GM23338 (cell line): ENCODE results near the gene VPS13A. TPM values are rescaled to one million over a fixed set of nuclear protein-coding genes. Genes with fewer than 3 reads are reported as not detected.

Source experiments
- ATAC-seq: fragments of 200-7000 bp; cut with Tn5 transposase; 3 replicates; pipeline ENCODE4 v1.9.1; 2020
- DNase-seq: peaks from one replicate; pipeline ENCODE4 v3.0.0-alpha.2; 2015; ENCODE audit warnings: low spot score
- H2AFZ ChIP-seq: fragments of 200-600 bp; sonication (generic); 2 replicates; pipeline ENCODE4 v1.8.0; 2016; ENCODE audit warnings: antibody characterized with exemption, mild to moderate bottlenecking, moderate library complexity
- H3F3A ChIP-seq: fragments of 200-600 bp; sonication (generic); replicated peaks from 2 replicates; pipeline ENCODE4 v1.8.0; 2017; ENCODE audit warnings: antibody characterized with exemption, mixed run types, low read depth
- H3K27ac ChIP-seq: fragments of 200-600 bp; sonication (generic); 2 replicates; pipeline ENCODE4 v1.6.1; 2016; ENCODE audit warnings: low read depth
- H3K27me3 ChIP-seq: fragments of 200-600 bp; sonication (generic); 2 replicates; pipeline ENCODE4 v1.8.0; 2016; ENCODE audit warnings: mild to moderate bottlenecking, mixed run types, moderate library complexity; ENCODE audit not compliant: insufficient read depth
- H3K36me3 ChIP-seq: fragments of 200-600 bp; sonication (generic); 2 replicates; pipeline ENCODE4 v1.8.0; 2016; ENCODE audit warnings: mild to moderate bottlenecking; ENCODE audit not compliant: insufficient read depth
- H3K4me1 ChIP-seq: fragments of 200-600 bp; sonication (generic); 2 replicates; pipeline ENCODE4 v1.8.0; 2016; ENCODE audit warnings: mild to moderate bottlenecking, moderate library complexity; ENCODE audit not compliant: insufficient read depth
- H3K4me2 ChIP-seq: fragments of 200-600 bp; sonication (generic); 2 replicates; pipeline ENCODE4 v1.7.1; 2017; ENCODE audit warnings: mixed run types
- H3K4me3 ChIP-seq: fragments of 200-600 bp; sonication (generic); 2 replicates; pipeline ENCODE4 v1.6.1; 2016; ENCODE audit warnings: mixed run types
- H3K79me2 ChIP-seq: fragments of 200-600 bp; sonication (generic); replicated peaks from 2 replicates; pipeline ENCODE4 v1.8.0; 2017; ENCODE audit warnings: mild to moderate bottlenecking; ENCODE audit not compliant: insufficient read depth
- H3K9me2 ChIP-seq: fragments of 200-600 bp; sonication (generic); 2 replicates; pipeline ENCODE4 v1.8.0; 2017; ENCODE audit not compliant: insufficient read depth
- H4K20me1 ChIP-seq: fragments of 200-600 bp; sonication (generic); replicated peaks from 2 replicates; pipeline ENCODE4 v1.8.0; 2017; ENCODE audit warnings: mild to moderate bottlenecking; ENCODE audit not compliant: insufficient read depth
- H3K27ac Mint-ChIP-seq: 2 replicates; pipeline ENCODE4 v1.8.0; 2020; ENCODE audit warnings: inconsistent platforms, mild to moderate bottlenecking, moderate library complexity, mixed read lengths
- H3K27me3 Mint-ChIP-seq: 3 replicates; pipeline ENCODE4 v1.8.0; 2022; ENCODE audit warnings: low read depth, mild to moderate bottlenecking, moderate library complexity, mixed read lengths, inconsistent platforms; ENCODE audit not compliant: insufficient read depth, poor library complexity
- H3K36me3 Mint-ChIP-seq: 3 replicates; pipeline ENCODE4 v1.8.0; 2021; ENCODE audit warnings: low read depth, mild to moderate bottlenecking, inconsistent platforms, moderate library complexity, mixed read lengths
- H3K4me1 Mint-ChIP-seq: 3 replicates; pipeline ENCODE4 v1.8.0; 2020; ENCODE audit warnings: mild to moderate bottlenecking, inconsistent platforms, mixed read lengths
- H3K4me3 Mint-ChIP-seq: 3 replicates; pipeline ENCODE4 v1.8.0; 2021; ENCODE audit warnings: moderate library complexity, mild to moderate bottlenecking, inconsistent platforms, mixed read lengths
- H3K9me3 Mint-ChIP-seq: 3 replicates; pipeline ENCODE4 v1.8.0; 2020; ENCODE audit warnings: moderate library complexity, mild to moderate bottlenecking, inconsistent platforms, mixed read lengths
- CREB1 ChIP-seq: fragments of 250-450 bp; sonication (Bioruptor Pico); IDR thresholded peaks from 2 replicates; pipeline ENCODE4 v1.5.0; 2020; ENCODE audit warnings: low read depth, mild to moderate bottlenecking, moderate library complexity
- EZH2 ChIP-seq: fragments of 200-600 bp; sonication (generic); IDR thresholded peaks from one replicate; pipeline ENCODE4 v1.8.0; 2017; ENCODE audit warnings: antibody characterized with exemption, mild to moderate bottlenecking, low read depth; ENCODE audit not compliant: unreplicated experiment
- EZH2phosphoT487 ChIP-seq: fragments of 200-600 bp; sonication (generic); IDR thresholded peaks from one replicate; pipeline ENCODE4 v1.8.1; 2018; ENCODE audit warnings: antibody characterized with exemption; ENCODE audit not compliant: unreplicated experiment
- JUNB ChIP-seq: IDR thresholded peaks from one replicate; pipeline ENCODE4 v1.6.1; 2016; ENCODE audit warnings: antibody characterized with exemption; ENCODE audit not compliant: unreplicated experiment
- NANOG ChIP-seq: IDR thresholded peaks from 2 replicates; pipeline ENCODE4 v1.6.1; 2016; ENCODE audit warnings: antibody characterized with exemption, borderline replicate concordance
- POLR2AphosphoS5 ChIP-seq: IDR thresholded peaks from 2 replicates; pipeline ENCODE4 v1.6.1; 2016; ENCODE audit warnings: antibody characterized with exemption, low read depth
- STAT1 ChIP-seq: IDR thresholded peaks from one replicate; pipeline ENCODE4 v1.6.1; 2016; ENCODE audit warnings: antibody characterized with exemption; ENCODE audit not compliant: unreplicated experiment
- ZNF114 ChIP-seq: fragments of 250-450 bp; sonication (Bioruptor Pico); IDR thresholded peaks from 2 replicates; pipeline ENCODE4 v1.5.0; 2020; ENCODE audit warnings: mild to moderate bottlenecking, moderate library complexity
- ZNF331 ChIP-seq: fragments of 250-450 bp; sonication (Bioruptor Pico); IDR thresholded peaks from 2 replicates; pipeline ENCODE4 v1.5.0; 2020; ENCODE audit warnings: low read depth, mild to moderate bottlenecking, moderate library complexity
- polyA plus RNA-seq: library from polyadenylated mRNA; unstranded; fragments of >200 nt; fragmentation: Nextera tagmentation; extraction: Ambion mirVana; gene quantifications from 2 replicates; pipeline ENCODE4 v1.2.1, GENCODE V29; 2016
- total RNA-seq: library from RNA; depleted of rRNA; stranded (reverse); fragments of >200 nt; shearing (Covaris generic); gene quantifications from 2 replicates; pipeline ENCODE4 v1.2.3, GENCODE V29; 2014
- TF ChIP-seq, protein P1 (sequence below), 2 experiments: fragments of 200-600 bp in 1 of 2; sonication (generic) in 1 of 2; conservative IDR thresholded peaks; 2 replicates each; pipeline versions ENCODE4 v1.5.1 to v1.6.1; 2016 to 2017; ENCODE audit warnings: antibody characterized with exemption in 2 of 2, low read depth in 2 of 2, mild to moderate bottlenecking in 2 of 2, moderate library complexity in 1 of 2
- TF ChIP-seq, protein P2 (sequence below): IDR thresholded peaks from 2 replicates; pipeline ENCODE4 v1.6.1; 2016; ENCODE audit warnings: antibody characterized with exemption
- TF ChIP-seq, protein P3 (sequence below): IDR thresholded peaks from one replicate; pipeline ENCODE4 v1.6.1; 2018; ENCODE audit warnings: antibody characterized with exemption; ENCODE audit not compliant: unreplicated experiment
- TF ChIP-seq, protein P4 (sequence below): fragments of 250-450 bp; sonication (Bioruptor Pico); IDR thresholded peaks from 2 replicates; pipeline ENCODE4 v1.5.0; 2020; ENCODE audit warnings: mild to moderate bottlenecking, moderate library complexity

Gene VPS13A
- total and polyA plus RNA-seq, 2 experiments from 2014 or later: 45.9 to 68.1 TPM

DNA sequence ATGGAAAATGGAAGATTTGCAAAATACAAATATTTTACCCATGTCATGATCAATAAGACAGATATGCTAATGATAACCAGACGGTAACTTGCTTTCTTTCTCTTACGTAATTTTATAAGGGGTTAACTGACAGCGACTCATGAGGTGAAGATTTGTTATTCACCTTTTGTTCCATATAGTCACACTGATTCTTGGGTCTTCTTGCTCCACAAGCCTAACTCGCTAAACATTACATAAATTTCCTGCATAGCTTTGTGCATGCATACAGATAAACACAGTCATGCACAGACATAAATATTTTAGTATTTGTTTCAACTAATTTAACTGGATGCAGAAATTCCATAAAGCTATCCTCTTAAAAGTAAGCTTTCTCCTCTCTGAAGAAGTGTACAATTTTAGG, 225.9 kb downstream of the VPS13A start:
- no peaks in the 10 kb centered on the region for H3K27me3 ChIP-seq
- no peaks in the 10 kb centered on the region for H4K20me1 ChIP-seq
- ATAC-seq (no peak), DNase-seq (no peak)
- H3K27ac Mint-ChIP-seq: no peak overlapping the region
- no peak overlapping the region for H2AFZ ChIP-seq
- H3K4me3 ChIP-seq: no peak overlapping the region
- H3K79me2 ChIP-seq: no peaks in the 10 kb centered on the region
- H3K9me2 ChIP-seq: no peaks in the 10 kb centered on the region
- H3K36me3 ChIP-seq: peaks cover 27% of the 10 kb centered on the region
- H3K4me2 ChIP-seq: no peak overlapping the region
- H3K36me3 Mint-ChIP-seq: peaks cover 29% of the 10 kb centered on the region
- no peak for TF ChIP-seq CREB1 (CRISPR knock-in tag)
- no peak for TF ChIP-seq ZNF331 (CRISPR knock-in tag)
- no peak for TF ChIP-seq ZNF114 (CRISPR knock-in tag)
- TF ChIP-seq POLR2AphosphoS5: no peak
- no peak for TF ChIP-seq EZH2
- TF ChIP-seq, protein P1, sequence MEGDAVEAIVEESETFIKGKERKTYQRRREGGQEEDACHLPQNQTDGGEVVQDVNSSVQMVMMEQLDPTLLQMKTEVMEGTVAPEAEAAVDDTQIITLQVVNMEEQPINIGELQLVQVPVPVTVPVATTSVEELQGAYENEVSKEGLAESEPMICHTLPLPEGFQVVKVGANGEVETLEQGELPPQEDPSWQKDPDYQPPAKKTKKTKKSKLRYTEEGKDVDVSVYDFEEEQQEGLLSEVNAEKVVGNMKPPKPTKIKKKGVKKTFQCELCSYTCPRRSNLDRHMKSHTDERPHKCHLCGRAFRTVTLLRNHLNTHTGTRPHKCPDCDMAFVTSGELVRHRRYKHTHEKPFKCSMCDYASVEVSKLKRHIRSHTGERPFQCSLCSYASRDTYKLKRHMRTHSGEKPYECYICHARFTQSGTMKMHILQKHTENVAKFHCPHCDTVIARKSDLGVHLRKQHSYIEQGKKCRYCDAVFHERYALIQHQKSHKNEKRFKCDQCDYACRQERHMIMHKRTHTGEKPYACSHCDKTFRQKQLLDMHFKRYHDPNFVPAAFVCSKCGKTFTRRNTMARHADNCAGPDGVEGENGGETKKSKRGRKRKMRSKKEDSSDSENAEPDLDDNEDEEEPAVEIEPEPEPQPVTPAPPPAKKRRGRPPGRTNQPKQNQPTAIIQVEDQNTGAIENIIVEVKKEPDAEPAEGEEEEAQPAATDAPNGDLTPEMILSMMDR (conservative IDR thresholded peaks at IDR 0.05; ENCODE audit: low read depth in 2 of 2): no peak
- TF ChIP-seq STAT1: no peak
- TF ChIP-seq, protein P2, sequence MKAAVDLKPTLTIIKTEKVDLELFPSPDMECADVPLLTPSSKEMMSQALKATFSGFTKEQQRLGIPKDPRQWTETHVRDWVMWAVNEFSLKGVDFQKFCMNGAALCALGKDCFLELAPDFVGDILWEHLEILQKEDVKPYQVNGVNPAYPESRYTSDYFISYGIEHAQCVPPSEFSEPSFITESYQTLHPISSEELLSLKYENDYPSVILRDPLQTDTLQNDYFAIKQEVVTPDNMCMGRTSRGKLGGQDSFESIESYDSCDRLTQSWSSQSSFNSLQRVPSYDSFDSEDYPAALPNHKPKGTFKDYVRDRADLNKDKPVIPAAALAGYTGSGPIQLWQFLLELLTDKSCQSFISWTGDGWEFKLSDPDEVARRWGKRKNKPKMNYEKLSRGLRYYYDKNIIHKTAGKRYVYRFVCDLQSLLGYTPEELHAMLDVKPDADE: no peak
- no peak for TF ChIP-seq EZH2phosphoT487
- TF ChIP-seq NANOG: no peak
- no peak for TF ChIP-seq JUNB
- TF ChIP-seq, protein P3, sequence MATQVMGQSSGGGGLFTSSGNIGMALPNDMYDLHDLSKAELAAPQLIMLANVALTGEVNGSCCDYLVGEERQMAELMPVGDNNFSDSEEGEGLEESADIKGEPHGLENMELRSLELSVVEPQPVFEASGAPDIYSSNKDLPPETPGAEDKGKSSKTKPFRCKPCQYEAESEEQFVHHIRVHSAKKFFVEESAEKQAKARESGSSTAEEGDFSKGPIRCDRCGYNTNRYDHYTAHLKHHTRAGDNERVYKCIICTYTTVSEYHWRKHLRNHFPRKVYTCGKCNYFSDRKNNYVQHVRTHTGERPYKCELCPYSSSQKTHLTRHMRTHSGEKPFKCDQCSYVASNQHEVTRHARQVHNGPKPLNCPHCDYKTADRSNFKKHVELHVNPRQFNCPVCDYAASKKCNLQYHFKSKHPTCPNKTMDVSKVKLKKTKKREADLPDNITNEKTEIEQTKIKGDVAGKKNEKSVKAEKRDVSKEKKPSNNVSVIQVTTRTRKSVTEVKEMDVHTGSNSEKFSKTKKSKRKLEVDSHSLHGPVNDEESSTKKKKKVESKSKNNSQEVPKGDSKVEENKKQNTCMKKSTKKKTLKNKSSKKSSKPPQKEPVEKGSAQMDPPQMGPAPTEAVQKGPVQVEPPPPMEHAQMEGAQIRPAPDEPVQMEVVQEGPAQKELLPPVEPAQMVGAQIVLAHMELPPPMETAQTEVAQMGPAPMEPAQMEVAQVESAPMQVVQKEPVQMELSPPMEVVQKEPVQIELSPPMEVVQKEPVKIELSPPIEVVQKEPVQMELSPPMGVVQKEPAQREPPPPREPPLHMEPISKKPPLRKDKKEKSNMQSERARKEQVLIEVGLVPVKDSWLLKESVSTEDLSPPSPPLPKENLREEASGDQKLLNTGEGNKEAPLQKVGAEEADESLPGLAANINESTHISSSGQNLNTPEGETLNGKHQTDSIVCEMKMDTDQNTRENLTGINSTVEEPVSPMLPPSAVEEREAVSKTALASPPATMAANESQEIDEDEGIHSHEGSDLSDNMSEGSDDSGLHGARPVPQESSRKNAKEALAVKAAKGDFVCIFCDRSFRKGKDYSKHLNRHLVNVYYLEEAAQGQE: no peak
- TF ChIP-seq, protein P4, sequence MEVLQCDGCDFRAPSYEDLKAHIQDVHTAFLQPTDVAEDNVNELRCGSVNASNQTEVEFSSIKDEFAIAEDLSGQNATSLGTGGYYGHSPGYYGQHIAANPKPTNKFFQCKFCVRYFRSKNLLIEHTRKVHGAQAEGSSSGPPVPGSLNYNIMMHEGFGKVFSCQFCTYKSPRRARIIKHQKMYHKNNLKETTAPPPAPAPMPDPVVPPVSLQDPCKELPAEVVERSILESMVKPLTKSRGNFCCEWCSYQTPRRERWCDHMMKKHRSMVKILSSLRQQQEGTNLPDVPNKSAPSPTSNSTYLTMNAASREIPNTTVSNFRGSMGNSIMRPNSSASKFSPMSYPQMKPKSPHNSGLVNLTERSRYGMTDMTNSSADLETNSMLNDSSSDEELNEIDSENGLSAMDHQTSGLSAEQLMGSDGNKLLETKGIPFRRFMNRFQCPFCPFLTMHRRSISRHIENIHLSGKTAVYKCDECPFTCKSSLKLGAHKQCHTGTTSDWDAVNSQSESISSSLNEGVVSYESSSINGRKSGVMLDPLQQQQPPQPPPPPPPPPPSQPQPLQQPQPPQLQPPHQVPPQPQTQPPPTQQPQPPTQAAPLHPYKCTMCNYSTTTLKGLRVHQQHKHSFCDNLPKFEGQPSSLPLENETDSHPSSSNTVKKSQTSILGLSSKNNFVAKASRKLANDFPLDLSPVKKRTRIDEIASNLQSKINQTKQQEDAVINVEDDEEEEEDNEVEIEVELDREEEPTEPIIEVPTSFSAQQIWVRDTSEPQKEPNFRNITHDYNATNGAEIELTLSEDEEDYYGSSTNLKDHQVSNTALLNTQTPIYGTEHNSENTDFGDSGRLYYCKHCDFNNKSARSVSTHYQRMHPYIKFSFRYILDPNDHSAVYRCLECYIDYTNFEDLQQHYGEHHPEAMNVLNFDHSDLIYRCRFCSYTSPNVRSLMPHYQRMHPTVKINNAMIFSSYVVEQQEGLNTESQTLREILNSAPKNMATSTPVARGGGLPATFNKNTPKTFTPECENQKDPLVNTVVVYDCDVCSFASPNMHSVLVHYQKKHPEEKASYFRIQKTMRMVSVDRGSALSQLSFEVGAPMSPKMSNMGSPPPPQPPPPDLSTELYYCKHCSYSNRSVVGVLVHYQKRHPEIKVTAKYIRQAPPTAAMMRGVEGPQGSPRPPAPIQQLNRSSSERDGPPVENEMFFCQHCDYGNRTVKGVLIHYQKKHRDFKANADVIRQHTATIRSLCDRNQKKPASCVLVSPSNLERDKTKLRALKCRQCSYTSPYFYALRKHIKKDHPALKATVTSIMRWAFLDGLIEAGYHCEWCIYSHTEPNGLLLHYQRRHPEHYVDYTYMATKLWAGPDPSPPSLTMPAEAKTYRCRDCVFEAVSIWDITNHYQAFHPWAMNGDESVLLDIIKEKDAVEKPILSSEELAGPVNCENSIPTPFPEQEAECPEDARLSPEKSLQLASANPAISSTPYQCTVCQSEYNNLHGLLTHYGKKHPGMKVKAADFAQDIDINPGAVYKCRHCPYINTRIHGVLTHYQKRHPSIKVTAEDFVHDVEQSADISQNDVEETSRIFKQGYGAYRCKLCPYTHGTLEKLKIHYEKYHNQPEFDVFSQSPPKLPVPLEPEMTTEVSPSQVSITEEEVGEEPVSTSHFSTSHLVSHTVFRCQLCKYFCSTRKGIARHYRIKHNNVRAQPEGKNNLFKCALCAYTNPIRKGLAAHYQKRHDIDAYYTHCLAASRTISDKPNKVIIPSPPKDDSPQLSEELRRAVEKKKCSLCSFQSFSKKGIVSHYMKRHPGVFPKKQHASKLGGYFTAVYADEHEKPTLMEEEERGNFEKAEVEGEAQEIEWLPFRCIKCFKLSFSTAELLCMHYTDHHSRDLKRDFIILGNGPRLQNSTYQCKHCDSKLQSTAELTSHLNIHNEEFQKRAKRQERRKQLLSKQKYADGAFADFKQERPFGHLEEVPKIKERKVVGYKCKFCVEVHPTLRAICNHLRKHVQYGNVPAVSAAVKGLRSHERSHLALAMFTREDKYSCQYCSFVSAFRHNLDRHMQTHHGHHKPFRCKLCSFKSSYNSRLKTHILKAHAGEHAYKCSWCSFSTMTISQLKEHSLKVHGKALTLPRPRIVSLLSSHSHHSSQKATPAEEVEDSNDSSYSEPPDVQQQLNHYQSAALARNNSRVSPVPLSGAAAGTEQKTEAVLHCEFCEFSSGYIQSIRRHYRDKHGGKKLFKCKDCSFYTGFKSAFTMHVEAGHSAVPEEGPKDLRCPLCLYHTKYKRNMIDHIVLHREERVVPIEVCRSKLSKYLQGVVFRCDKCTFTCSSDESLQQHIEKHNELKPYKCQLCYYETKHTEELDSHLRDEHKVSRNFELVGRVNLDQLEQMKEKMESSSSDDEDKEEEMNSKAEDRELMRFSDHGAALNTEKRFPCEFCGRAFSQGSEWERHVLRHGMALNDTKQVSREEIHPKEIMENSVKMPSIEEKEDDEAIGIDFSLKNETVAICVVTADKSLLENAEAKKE (CRISPR knock-in tag): no peak
- no peaks in the 10 kb centered on the region for H3K4me1 Mint-ChIP-seq
- H3K9me3 Mint-ChIP-seq: peaks cover 16% of the 10 kb centered on the region
- H3F3A ChIP-seq: no peaks in the 10 kb centered on the region
- no peak overlapping the region for H3K4me3 Mint-ChIP-seq
- H3K4me1 ChIP-seq: no peaks in the 10 kb centered on the region
- no peak overlapping the region for H3K27ac ChIP-seq
- no peaks in the 10 kb centered on the region for H3K27me3 Mint-ChIP-seq
